Eye (tissue), 1 donor: ENCODE measurements around the gene CYP2C8.
"Not testable (repeated sequence)": the region's sequence is repeated elsewhere in the genome, so short reads cannot be mapped to it uniquely, and the experiment has no call there.

Experiments used
- DNase-seq: peaks from one replicate; pipeline ENCODE4 v3.0.0-alpha.2; 2015

The CYP2C8 gene

DNA sequence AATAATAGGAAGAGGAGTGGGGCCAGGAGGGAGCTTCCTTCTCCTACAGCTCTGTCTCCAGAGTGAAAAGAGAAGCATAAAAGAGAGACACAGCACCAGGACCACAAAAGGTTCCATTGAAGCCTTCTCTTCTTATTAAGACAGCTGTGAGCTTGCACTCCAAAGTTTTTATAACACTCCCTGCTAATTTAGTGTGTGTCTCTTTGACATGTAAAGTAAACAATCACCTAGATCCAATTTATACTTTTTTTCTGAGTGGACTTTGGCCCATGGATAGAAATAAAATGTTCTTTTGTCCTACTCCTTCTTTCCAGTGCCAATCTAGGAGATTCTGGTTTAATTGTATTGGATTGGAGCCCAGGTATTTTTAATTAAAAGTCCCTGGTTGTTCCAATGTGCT lies at the start of gene CYP2C8:
CYP2C8 (minus strand) TSS at position 212 of the 400 bp plus-strand sequence; CDS start at position 117, 95 bp downstream.
- DNase-seq, result no peak

DNA sequence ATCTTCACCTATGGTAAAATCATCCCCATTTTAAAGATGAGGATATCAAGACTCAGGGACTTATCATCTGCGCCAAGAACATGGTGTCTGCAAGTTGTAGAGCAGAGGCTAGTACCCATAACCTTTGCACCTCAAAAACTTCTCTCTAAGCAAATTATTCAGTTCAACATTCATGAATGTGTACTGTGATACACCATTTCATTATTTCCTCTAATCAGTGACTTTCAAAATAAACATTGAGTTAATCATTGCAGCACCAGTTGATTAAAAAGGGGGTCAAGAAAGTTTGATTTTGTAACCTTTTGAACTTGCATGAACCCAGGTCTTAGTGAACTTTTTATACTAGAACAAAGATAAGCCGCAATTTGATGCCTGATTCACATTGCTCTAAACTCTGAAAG lies 47.6 kb upstream of the CYP2C8 start:
- no peak for DNase-seq

DNA sequence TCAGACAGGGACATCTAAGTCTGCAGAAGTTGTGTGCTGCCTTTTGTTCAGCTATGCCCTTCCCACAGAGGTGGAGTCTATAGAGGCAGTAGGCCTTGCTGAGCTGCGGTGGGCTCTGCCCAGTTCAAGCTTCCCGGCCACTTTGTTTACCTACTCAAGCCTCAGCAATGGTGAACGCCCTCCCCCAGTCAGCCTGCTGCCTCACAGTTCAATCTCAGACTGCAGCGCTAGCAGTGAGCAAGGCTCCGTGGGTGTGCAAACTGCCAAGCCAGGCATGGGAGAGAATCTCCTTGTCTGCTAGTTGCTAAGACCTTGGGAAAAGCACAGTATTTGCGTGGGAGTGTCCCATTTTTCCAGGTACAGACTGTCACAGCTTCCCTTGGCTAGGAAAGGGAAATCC lies 41.5 kb upstream of the CYP2C8 start:
- not testable (repeated sequence) for DNase-seq

DNA sequence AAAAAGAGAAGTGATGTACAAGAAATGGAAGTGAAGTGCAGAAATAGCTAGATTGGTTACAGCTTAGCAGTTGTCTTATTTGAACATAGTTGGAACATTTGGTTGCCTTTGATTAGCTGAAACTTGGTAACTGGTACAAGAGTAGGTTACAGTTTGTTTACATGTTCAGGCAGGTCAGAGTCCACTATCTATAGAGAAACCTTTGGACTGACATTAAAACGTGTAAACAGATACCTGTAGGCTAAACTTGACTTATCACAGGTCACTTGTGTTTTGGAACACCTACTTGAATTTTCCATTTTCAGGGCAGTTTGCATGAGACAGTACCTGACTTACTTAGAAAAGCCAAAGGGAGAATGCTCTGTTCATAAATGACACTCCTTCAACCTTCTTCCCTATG lies 28.5 kb upstream of the CYP2C8 start:
- DNase-seq, result no peak

DNA sequence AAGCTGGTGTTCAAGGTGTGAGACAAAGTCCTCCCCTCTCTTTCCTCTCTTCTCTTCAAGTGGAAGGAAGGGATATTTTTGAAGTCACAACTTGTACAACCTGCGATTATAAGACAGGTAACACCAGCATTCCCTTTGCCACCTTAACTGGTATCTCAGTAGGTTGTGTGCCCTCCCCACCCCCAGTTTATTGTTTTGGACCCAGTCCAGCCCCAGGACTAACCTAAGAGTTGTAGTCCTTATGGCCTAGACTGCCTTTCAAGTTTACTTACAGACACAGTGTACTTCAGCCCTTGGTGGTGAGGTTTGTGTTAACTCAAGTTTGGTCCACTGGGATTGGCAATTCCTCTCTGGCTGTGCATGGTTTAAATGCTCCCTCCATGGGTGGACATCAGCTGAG lies 26.8 kb upstream of the CYP2C8 start:
- no peak for DNase-seq

DNA sequence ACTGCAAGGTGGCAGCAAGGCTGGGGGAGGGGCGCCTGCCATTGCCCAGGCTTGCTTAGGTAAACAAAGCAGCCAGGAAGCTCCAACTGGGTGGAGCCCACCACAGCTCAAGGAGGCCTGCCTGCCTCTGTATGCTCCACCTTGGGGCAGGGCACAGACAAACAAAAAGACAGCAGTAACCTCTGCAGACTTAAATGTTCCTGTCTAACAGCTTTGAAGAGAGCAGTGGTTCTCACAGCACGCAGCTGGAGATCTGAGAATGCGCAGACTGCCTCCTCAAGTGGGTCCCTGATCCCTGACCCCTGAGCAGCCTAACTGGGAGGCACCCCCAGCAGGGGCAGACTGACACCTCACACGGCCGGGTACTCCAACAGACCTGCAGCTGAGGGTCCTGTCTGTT lies 10.3 kb upstream of the CYP2C8 start:
- not testable (repeated sequence) for DNase-seq

DNA sequence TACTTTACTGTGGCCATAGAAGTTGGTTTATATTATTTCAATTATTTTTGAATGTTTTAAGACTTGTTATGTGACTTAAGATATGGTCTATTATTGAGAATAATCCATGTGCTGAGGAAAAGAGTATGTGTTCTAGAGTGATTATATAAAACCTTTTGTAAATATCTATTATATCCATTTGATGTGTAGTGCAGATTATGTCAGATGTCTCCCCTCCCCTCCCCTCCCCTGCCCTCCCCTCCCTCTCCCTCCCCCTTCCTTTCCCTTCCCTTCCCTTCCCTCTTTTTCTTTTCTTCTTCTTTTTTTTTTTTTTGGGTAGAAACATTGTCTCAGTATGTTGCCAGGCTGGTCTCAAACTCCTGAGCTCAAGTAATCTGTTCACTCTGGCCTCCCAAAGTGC lies 8.3 kb upstream of the CYP2C8 start:
- DNase-seq, result no peak

DNA sequence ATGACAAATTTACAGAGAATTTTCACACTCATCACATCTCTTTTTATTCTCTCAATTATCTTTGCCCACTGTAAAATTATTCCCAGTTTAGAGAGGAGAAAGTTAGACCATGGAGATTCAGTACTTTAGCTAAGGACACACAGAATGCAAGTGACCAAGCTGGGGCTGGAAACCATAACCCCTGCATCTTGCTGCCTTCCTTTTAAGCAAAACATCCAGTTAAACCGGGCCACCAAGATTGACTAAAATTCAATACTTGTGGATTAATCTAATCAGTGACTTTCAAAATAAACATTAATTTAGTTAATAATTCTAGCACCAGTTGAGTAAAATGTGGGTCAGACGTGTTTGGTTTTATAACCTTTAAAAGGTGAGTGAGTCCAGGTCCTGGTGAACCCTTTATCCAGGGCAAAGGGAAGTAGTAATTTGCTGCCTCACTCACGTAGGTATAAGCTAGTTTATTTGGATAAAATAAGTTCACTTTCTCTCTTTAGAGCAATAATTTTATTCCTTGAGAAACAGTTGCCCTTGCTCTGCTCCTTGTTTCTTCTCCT lies 1.9 kb upstream of the CYP2C8 start:
- DNase-seq, result no peak

DNA sequence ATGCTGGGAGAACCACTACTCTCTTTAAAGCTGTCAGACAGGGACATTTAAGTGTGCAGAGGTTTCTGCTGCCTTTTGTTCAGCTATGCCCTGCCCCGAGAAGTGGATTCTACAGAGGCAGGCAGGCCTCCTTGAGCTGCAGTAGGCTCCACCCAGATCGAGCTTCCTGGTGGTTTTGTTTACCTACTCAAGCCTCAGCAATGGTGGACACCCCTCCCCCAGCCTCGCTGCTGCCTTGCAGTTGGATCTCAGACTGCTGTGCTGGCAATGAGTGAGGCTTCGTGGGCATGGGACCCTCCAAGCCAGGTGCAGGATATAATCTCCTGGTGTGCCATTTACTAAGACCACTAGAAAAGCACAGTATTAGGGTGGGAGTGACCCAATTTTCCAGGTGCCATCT lies 5.2 kb downstream of the CYP2C8 start:
- not testable (repeated sequence) for DNase-seq

DNA sequence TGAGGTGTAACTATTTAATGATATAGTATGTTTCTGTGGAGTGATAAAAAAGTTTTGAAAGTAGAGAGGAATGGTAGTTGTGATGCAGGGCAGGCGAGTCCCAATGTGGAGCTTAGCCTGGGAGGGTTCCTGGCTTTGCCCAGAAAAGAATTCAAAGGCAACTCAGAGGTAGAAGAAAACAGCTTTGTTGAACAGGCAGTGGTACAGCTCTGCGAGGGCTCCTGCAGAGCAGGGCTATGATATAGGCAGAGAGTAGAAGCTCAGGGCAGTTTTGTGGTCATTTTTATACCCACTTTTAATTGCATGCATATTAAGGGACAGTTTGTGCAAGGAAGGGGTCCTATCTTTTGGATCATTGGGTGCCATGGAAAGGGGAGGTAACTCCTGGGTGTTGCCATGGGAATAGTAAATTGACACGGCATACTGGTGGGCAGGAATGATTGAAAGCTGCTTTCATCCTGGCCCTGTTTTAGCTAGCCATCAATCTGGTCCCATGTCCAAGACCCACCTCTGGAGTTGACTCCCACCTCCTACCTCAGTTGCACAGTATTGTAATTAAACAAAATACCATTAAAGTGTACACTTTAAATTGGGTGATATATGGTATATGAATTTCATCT lies 12.4 kb downstream of the CYP2C8 start:
- no peak for DNase-seq

DNA sequence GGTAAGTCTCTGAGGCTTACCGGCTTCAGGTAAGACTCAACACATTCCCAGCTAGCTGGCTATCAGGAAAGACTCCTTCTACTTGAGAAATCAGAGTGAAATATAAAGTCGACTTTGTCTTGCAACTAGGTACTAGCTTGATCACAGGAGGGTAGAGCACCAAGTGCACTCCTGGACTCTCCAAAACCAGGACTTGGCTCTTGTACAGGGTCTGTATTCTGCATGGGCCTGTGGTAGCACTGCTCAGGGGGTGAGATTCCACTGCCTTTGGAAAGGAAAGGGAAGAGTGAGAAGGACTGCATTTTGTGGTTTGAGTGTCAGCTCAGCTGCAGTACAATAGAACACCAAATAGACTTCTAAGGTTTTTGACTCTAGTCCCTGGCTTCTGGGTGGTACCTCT lies 19.4 kb downstream of the CYP2C8 start:
- no peak for DNase-seq

DNA sequence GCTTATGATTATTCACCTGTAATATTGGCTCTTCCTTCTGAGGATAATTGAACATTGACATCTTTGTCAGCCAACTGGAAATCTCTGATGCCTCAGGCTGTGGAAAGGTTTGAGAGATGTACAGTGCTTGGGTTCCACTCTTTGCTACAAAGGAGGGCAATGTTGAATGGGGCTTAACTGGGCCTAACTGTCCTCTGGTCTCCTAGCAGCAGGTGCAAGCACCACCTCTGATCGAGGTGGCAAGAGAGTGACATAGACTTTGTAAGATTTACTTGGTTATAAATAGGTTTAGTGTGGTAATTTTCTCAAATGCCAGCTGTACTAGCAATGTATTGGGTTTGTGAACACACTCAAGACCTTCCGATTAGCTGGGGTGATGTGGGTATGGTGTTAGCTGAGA lies 21.1 kb downstream of the CYP2C8 start:
- DNase-seq, result no peak

DNA sequence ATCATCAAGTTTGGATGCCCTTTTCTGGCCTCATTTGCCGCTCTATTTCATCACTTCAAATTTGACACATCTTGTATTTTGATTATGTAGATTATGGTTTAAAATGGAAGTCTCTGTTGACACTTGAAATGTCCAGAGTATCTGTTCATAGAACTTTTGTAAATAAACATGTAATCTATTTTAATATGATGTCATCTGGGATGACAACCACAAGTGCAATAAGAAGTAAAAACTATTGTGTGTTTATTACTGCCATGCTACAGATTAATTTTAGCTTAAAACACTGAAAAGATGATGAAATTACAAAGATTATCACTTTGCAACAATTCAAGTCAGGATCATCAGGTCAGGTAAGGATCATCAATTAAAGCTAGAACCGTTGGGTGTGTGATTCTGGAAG lies 30.0 kb downstream of the CYP2C8 start:
- DNase-seq, result no peak

DNA sequence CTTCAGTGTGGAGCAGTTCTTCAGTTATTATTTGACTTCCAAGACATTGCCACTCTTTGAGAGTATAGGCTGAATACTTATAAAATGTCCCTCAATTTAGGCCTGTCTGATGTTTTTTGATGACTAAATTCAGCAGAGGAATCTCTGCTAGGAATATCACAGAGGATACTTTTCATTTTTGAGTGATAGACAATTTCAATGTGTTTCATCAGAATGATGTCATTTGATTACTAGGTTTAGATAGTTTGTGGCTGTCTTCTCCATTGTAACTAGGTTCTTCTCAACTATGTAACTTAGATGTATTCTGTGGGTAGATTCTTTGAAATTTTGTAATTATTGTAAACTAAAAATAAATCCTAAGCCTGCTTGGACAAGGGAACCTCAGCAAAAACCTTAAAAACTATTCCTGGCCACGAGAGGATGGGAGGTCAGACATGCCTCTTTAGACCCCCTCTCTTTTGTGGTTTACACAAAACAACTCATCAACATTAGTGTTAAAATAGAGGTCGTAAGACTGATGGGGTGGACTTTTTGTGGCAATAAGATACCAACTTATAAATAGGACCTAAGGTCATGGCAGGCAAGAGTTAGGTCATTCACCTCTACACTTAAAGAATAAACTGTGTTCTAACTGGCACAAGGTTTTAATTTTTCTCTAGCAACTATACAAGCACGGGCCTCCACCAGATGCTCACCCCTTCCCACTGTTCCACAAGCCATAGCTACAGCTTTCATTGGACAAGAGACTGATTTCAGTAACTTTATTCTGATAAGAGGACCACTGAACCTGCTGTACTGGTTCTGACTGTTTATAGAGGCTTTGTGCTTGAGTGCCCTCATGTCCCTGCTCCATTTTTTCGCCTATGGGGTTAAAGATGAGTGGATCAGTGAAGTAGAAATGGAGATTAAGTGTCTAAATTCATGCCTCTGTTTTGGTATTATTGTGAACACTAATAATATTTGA lies 33.7 kb downstream of the CYP2C8 start:
- DNase-seq, result no peak

DNA sequence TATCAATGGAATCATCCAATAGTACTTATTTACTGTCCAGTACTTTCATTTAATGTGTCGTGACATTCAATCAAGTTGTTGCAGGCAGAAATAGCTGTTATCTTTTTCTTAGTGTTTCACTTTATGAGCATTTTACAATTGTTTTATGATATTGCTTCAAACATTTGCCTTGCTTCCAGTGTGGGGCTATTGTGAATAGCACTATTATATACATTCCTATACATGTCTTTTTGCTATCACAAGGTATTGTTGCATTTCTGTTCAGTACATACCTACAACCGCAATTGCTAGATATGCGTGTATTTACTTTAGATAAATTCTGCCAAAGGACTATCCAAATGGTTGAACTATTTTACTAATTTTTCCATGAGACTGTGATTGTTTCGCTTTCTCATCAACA lies 34.9 kb downstream of the CYP2C8 start:
- no peak for DNase-seq

DNA sequence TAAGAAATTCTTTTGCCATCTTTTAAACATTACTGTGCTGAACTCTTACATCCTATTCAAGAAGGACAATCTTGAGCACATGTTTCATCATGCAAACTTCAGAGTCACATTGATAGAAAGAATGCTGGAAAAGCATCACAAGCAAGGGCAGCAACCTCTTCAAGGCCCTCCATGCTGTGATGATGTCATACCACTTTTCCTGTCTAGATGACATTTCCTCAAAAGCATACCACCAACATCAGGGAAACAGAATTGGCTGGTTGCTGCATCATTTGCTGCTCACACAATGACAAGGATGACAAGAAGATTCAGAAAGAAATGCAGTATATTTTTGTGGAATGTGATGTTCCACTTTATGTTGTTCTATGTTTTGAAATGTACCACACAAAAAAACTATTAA lies 37.6 kb downstream of the CYP2C8 start:
- DNase-seq, result no peak

DNA sequence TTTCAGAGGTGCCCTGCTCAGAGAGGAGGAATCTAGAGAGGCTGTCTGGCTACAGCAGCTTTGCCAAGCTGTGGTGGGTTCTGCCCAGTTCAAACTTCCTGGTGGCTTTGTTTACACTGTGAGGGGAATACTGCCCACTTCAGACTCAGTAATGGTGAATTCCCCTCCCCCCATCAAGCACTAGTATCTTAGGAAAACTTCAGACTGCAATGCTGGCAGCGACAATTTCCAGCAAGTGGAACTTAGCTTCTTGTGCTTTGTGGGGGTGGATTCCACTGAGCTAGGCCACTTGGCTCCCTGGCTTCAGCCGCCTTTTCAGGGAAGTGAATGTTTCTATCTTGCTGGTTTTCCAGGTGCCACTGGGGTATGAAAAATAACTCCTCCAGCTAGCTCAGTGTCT lies 42.8 kb downstream of the CYP2C8 start:
- no peak for DNase-seq

DNA sequence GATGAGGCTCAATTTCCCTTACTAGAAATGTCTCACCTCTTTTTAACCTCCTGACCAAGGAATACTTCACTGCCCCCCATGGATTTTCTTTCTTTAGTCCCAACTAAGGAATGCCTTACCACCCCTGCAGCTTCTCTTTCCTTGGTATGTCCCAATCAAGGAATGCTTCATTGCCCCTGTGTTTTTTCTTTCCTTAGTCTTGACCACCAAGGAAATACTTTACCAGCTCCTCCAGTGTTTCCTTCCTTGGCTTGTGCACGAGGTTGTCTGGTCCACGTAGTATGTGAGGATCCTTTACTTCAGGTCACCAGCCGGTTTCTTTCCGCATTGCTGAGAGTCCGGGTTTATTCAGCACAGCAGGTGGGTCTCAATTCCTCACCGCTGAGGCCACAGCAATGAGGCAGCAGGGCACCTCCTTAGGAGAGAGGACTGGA lies 71.5 kb downstream of the CYP2C8 start:
- DNase-seq, result peak; percentile 55

DNA sequence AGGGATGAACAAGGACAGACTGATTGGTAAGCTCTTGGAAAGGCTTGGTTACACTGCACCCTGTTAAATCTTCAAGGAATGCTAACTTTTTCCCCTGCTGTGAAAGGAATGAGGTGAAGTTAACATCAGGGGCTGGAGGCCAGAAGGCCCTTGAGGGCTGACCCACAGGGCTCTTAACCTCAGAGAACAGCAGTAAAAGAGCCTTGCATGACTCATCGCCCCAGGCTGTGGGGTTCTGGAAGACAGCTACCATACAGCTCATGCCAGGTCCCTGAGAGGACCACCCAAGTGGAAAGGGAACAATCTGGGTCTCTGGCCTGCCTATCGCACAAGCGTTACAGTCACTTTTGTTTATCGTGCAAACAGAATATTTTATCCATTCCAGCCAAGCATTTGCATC lies 76.5 kb downstream of the CYP2C8 start:
- no peak for DNase-seq

DNA sequence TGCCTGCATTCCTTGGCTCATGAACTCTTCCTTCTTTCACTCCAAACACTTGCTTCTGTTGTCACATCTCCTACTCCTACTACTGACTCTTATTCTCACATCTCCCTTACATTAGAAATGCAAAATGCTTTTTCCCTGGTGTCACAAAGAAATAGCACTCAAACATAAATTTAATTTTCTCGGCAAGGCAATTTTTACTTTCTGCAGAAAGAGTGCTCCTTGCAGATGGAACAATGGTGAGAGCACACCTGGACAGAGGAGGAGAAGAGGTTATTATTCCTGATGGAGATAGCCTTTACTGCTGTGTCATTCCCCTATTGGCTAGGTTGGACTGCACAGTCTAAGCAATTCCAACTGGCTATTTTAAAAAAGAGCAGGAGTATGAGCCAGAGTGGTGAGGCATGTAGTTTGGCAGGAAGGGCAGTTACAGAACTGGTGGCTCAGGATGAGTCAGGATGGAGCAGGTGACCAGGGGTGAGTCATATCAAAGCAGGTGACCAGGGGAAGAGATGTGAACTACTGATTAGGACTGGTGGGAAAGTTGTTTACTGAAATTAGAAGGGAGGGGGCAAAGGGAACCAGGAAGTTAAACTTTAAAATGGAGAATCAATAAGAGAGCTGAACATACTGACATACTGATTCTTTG lies 77.9 kb downstream of the CYP2C8 start:
- no peak for DNase-seq

DNA sequence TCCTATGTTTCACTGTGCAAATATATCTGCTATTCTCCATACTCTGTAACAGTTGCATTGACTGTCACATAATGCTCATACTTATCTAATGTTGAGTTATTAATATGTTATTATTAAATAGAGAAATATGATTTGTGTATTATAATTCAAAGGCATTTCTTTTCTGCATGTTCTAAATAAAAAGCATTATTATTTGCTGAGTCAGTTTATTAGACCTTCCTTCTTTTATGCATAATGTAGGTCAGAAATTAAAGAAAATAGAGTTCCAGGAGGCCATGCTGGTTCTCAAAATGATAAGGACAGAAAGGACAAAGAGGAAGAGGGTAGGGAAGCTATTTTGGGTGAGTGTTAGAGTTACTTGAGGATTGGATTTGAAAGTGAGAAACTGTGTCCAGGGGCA lies 80.1 kb downstream of the CYP2C8 start:
- DNase-seq, result peak; percentile 8
